ENCODE measurements around the gene HIPK3.
"Not testable (repeated sequence)": the region's sequence is repeated elsewhere in the genome, so short reads cannot be mapped to it uniquely, and the experiment has no call there.

HIPK3 gene
- long read RNA-seq, donor 1, full-length matches to known transcripts, result 1 of 1 reads
- long read RNA-seq, donor 1, partial matches to known transcripts, result 0 of 1 reads
- long read RNA-seq, donor 1, other reads (novel, unspliced or antisense), result 0 of 1 reads
- long read RNA-seq, donor 2, partial matches to known transcripts, result 19 of 19 reads
- long read RNA-seq, donor 2, other reads (novel, unspliced or antisense), result 0 of 19 reads
- long read RNA-seq, donor 3, full-length matches to known transcripts, result 1 of 7 reads
- long read RNA-seq, donor 3, partial matches to known transcripts, result 6 of 7 reads
- long read RNA-seq, donor 3, other reads (novel, unspliced or antisense), result 0 of 7 reads
- long read RNA-seq, donor 4, full-length matches to known transcripts, result 1 of 63 reads
- long read RNA-seq, donor 4, partial matches to known transcripts, result 62 of 63 reads
- long read RNA-seq, donor 4, other reads (novel, unspliced or antisense), result 0 of 63 reads
- long read RNA-seq, donor 5, full-length matches to known transcripts, result 1 of 1 reads
- long read RNA-seq, donor 5, partial matches to known transcripts, result 0 of 1 reads
- long read RNA-seq, donor 5, other reads (novel, unspliced or antisense), result 0 of 1 reads
- long read RNA-seq, donor 6, full-length matches to known transcripts, result 2 of 26 reads
- long read RNA-seq, donor 6, partial matches to known transcripts, result 24 of 26 reads
- long read RNA-seq, donor 6, other reads (novel, unspliced or antisense), result 0 of 26 reads
- long read RNA-seq, donor 7, full-length matches to known transcripts, result 2 of 15 reads
- long read RNA-seq, donor 7, partial matches to known transcripts, result 13 of 15 reads
- long read RNA-seq, donor 7, other reads (novel, unspliced or antisense), result 0 of 15 reads
- long read RNA-seq, donor 8, full-length matches to known transcripts, result 1 of 1 reads
- long read RNA-seq, donor 8, partial matches to known transcripts, result 0 of 1 reads
- long read RNA-seq, donor 8, other reads (novel, unspliced or antisense), result 0 of 1 reads

DNA sequence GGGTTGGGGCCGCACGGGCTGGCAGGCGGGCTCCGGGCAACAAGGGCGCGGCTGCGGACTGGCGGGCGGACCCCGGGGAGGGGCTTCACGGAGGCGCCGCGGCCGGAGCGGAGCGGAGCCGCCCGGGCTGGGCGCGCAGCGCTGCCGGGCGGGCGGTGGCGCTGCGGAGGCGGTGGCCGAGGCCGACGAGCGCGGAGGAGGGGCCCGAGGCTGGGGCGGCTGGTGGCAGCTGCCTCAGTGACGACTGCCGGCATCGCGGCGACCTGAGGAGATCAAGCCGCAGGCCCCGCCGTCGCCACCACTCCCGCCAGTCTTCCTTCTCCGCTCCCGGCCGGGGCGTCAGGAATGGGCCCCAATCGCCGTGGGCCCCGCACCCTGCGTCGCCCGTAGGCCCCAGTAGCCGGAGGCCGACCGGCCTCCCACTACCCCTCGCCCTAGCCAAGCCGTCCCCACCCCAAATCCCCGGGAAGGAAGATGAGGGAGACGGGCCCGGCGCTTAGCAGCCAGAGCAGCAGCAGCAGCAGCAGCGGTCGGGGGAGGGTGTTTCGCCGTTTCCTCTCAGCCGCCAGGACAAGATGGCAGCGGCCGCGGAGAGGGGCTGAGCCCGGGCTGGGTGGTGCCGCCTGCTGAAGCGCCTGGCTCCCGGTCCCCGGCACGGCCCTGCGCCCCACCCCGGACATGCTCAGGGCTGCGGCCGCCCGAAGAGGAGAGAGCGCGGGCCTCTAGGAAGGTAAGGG lies at the start of gene HIPK3:
TSS of gene HIPK3 (plus strand) at position 222 of the 737 bp plus-strand sequence.
- peak; percentile 97 for DNase-seq

DNA sequence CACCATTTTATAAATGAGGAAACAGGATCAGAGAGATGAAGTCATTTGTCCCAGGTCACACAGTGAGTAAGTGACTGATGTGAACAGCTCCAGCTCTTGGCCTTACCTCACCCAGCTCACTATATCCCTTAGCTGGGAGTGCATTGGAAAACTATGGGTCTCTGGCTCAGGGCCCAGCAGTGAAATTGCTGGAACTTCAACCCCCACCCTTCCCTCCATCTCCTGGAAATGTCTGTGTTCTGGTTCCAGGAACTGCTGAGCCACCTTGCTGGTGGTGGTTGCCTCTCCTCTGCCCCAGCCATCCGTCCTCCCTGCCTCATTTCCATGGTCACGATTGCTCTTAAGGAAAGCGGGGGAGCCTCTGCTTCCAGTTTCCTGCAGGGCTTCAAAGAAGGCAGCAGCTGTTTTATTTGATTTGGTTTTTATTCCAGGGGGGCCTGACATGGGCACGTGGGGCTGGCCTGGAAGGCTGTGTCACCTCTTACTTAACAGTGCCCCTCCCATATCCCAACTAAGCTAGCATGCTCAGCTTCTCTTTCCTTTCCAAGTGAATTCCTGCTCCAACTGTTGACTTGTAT lies 49.7 kb upstream of the HIPK3 start:
- DNase-seq, result peak; percentile 4

DNA sequence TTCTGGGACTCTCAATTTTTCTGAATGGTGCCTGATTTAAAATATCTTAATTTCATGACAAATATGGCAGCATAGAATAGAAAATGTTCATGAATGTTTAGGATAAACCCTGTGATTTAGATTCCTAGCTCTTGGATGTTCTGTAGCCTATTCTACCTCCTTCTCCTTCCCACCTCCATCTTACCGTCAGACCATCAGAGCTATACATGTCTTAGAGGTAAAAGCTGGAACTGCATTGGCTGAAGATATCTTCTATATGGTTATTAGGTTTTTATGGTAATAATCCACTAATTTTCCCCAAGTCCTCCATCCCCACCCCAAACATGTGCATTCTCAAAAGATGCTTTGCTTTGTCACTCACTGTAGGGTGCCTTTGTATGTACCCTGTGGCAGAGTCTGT lies 49.0 kb upstream of the HIPK3 start:
- no peak for DNase-seq

DNA sequence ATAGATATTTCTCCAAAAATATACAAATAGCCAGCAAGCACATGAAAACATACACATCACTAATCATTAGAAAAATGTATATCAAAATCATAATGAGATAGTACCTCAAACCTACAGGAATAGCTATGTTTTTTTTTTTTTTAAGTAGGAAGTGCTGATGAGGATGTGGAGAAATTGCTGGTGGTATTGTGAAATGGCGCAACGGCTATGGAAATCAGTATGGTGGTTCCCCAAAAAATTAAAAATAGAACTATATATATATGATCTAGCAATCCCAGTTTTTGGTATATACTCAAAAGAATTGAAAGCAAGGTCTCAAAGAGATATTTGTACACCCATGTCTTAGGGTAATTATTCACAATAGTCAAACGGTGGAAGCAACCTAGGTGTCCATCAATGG lies 46.0 kb upstream of the HIPK3 start:
- no peak for DNase-seq

DNA sequence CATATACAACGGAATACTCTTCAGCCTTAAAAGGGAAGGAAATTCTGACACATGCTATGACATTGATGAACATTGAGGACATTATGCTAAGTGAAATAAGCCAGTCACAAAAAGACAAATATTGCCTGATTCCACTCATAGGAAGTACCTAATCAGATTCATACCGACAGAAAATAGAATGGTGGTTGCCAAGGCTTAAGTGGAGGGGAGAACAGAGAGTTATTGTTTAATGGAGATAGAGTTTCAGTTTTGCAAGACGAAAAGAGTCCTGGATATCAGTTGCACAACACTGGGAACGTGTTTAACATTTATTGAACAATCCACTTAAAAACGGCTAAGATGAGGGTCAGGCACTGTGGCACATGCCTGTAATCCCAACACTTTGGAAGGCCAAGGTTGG lies 45.6 kb upstream of the HIPK3 start:
- DNase-seq, result no peak

DNA sequence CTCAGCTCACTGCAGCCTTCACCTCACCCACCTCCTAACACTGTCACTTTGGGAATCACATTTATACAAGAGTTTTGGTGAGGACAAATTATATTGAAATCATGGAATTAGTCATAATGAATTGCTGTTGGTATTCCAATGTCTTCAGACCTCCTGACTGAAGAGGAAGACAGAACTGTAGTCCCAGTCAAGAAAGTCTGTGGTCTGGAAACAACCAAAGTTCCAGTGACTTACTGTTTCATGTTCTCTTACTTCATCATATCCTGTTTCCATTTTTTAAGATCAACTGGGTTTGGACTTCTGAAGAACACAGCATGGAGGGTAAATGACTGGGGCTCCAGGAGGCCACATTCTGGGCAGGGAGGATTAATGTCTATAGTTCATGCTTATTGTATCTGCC lies 43.0 kb upstream of the HIPK3 start:
- no peak for DNase-seq

DNA sequence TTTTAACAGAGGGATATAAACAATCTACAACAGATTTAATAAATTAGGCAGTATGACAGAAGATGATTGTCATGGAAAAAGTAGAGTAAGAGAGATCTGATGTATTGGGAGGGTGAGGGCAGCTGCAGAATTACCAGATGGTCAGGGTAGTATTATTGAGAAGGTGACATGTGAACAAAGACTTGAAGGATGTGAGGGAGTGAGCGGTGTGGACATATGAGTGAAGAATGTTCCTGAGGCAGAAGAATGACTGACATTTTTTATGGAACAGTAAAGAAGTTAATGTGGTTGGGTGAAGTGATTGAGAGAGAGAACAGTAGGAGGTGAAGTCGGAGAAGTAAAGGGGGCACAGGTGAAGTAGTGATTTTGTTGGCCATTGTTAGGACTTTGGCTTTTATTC lies 42.4 kb upstream of the HIPK3 start:
- DNase-seq, result no peak

DNA sequence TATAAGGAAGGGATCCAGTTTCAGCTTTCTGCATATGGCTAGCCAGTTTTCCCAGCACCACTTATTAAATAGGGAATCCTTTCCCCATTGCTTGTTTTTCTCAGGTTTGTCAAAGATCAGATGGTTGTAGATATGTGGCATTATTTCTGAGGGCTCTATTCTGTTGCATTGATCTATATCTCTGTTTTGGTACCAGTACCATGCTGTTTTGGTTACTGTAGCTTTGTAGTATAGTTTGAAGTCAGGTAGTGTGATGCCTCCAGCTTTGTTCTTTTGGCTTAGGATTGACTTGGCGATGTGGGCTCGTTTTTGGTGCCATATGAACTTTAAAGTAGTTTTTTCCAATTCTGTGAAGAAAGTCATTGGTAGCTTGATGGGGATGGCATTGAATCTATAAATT lies 40.5 kb upstream of the HIPK3 start:
- DNase-seq, result not testable (repeated sequence)

DNA sequence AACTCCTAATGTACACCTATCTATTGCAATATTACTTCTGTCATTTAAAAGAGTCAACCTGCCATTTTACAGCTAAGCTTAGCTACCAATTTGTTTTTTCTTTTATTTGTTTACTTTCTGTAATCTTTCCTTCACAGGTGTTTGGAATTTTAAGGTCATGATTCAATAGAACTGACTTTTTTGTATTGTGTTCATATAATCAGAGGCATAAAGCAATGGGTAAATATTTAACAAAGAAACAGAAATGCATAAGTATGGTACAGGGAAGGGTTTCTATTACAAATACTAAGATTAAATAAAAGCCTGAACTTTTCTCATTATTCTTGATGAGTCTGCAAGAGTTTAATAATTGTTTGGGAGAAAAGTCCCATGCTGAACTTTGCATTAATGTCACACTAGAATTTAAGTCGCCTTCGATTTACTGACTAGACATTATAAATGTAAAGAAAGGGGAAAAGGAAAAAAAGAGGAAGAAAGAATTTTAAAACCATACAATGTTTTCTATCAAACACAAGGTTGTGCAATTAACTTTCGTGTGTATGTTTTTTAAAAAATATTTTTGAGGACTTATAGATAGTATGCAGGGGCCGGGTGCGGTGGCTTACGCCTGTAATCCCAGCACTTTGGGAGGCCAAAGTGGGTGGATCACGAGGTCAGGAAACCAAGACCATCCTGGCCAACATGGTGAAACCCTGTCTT lies 35.0 kb upstream of the HIPK3 start:
- no peak for DNase-seq

DNA sequence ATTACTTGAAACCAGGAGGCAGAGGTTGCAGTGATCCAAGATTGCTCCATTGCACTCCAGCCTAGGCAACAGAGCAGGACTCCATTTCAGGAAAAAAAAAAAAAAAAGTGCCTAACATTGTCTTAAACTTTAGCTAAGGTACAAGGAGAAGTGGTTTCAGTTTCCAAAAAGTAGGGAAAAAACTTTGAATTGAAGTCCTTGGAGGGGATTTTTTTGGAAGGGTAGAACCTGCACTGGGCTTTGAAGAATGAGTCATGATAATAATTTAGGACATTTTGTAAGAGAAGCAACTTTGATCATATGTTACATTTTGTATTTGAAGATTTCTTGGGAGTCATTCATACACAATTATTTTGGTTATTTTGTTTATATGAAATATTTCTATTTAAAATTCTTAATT lies 31.8 kb upstream of the HIPK3 start:
- no peak for DNase-seq

DNA sequence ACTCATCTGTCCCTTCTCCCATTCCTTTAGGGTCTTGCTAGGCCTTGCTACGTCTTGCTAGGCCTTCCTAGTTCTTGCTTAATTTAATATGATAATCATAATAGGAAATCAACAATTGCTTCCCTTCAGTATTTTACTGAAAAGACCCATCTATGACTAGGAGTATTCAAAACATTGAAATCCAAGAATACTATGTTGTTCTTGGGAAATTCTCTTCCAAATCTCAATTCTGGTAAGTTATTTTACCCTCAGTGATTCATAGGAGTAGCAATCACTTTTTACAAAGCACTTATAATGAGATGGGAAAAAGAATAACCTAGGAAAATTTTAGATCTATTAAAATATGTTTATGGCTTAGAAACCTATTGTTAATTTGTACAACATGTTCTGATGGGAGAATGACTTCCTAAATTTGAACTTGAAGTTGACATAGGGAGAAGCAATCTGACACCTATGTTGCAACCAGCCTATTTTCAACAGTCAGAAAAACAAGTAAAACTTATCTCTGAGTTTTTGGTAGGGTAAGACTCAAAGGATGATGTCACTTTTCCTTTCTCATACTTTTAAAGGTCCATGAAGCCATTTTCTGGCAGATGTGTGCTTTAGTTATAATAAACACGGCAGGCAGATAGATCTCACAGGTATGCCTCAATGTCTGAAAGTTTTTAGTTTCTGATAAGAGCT lies 29.5 kb upstream of the HIPK3 start:
- no peak for DNase-seq

DNA sequence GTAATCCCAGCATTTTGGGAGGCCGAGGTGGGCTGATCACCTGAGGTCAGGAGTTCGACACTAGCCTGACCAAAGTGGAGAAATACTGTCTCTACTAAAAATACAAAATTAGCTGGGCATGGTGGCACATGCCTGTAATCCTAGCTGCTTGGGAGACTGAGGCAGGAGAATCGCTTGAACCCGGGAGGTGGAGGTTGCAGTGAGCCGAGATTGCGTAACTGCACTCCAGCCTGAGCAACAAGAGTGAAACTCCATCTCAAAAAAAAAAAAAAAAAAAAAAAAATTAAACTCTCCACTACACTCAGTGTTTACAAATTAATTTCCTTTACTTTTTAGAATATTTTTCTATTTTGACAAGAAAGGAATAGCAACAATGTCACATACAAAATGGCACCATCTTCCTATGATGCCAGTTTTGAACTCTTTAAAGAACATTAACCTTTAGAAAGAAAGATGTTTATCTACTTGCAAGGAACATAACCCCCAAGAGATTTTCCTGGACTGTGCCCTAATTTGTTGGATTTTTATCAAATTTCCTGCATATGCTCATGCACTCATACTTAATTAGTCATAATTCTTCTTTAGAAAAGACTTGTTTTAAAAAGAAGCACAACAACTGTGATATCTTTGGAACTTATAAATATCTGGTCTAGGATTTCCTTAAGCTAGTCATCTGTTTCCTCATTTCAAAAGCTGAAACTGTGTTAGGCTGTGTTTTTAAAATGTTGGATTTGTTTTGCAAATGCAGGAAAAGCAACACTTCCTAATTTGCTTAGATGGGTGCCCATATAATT lies 22.6 kb upstream of the HIPK3 start:
- no peak for DNase-seq

DNA sequence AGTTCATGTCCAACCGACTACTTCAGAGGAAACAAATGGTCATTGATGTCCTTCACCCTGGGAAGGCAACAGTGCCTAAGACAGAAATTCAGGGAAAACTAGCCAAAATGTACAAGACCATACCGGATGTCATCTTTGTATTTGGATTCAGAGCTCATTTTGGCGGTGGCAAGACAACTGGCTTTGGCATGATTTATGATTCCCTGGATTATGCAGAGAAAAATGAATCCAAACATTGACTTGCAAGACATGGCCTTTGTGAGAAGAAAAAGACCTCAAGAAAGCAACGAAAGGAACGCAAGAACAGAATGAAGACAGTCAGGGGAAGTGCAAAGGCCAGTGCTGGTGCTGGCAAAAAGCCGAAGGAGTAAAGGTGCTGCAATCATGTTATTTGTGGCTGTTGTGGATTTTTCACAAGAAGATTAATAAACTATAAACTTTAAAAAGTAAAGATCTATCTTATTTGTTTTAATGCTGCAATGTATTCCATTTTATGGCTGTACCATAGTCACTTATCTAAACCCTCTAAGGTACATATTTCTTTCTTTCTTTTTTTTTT lies 20.1 kb upstream of the HIPK3 start:
- DNase-seq, result no peak

DNA sequence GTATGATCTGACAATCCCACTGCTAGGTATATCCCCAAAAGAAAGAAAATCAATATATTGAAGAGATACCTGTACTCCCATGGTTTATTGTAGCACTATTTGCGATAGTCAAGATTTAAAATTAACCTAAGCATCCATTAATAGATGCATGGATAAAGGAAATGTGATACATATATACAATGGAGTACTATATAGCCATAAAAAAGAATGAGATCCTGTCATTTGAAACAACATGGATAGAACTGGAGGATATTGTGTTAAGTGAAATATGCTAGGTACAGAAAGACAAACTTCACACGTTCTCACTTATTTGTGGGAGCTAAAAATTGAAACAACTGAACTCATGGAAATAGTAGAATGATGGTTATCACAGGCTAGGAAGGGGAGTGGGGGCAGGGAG lies 14.6 kb upstream of the HIPK3 start:
- DNase-seq, result no peak

DNA sequence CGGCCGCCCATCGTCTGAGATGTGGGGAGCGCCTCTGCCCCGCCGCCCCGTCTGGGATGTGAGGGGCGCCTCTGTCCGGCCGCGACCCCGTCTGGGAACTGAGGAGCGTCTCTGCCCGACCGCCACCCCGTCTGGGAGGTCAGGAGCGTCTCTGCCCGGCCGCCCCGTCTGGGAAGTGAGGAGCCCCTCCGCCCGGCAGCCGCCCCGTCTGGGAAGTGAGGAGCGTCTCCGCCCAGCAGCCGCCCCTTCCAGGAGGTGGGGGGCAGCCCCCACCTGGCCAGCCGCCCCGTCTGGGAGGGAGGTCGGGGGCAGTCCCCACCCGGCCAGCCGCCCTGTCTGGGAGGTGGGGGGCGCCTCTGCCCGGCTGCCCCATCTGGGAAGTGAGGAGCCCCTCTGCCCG lies 13.5 kb upstream of the HIPK3 start:
- not testable (repeated sequence) for DNase-seq

DNA sequence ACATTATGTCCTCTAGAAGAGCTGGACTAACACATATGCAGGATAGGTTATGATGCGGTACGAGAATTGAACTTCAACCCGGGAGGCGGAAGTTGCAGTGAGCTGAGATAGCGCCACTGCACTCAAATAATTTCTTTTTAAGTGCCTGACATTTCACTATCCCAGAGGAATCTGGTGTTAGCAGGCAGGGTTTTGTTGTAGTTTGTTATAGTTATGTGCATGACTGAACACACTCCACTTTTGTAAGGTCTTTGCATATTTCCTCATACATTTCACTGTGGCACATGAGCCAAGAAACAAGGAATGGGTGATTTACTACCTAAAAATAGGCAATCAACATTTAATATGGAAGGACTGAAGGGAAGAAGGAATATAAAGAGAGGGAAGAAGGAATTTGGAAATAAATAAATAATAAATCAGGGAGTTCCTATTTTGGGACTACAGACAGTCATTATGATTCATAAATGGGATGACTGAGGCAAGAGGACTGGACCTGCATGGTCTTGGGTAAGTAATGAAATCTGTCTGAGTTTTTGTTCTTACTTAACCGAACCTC lies 8.7 kb upstream of the HIPK3 start:
- no peak for DNase-seq

DNA sequence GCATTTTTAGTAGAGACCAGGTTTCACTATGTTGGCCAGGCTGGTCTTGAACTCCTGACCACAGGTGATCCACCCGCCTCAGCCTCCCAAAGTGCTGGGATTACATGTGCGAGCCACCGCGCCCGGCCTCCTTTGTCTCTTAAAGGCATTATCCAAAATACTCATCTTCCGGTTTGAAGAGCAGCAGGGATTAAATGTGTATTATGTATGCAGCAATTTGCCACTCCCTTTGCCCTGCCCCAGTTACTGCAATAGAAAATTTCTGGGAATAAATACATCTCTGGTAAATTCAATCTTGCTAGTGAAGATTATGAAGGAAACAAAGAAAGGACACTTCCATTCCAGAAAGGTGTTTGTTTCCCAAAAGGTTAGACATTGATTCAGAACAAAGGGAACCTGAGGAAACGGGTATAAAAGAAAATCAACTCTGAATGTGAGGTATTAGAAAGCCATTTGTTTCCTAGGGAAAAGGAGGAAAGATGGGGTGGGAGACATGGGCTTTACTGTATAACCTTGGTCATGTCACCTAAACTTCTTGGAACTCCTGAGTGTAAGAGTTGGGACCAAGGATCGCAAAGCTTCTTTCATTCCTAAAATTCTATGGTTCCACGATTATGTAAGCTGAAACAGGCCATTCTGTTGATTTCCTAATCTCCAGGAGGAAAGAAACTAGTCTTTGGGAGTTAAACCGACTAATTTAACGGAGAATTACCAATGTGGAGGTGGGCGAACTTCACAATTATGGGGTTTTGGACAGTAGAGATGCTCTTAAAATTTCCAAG lies 959 bp upstream of the HIPK3 start:
- no peak for DNase-seq

DNA sequence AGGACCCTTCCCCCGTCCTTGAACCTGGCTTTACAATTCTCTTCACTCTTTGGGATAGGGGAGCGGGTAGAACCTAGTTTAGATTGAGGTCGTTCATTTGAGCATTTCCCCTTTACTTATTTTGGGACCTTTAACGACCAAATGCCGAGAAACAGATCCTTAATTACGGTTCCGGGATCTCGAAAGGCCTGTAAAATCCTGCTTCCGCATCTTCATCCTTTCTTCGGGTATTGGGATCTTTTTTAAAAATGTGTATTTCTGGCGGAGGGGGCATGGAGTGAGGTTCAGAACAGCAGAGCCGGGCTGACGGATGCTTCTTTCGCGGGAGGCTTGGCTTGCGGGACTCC lies 395 bp upstream of the HIPK3 start:
- DNase-seq, result peak; percentile 88
